Measurements from ENCODE around the gene FYCO1. TPM values are rescaled to one million over a fixed set of nuclear protein-coding genes. Genes with fewer than 3 reads are reported as not detected.

The FYCO1 gene
- polyA plus RNA-seq, 1 donor (not counting 4 experiments of a cell fraction or from before 2014, with no cell fraction given): 6.1 TPM

DNA sequence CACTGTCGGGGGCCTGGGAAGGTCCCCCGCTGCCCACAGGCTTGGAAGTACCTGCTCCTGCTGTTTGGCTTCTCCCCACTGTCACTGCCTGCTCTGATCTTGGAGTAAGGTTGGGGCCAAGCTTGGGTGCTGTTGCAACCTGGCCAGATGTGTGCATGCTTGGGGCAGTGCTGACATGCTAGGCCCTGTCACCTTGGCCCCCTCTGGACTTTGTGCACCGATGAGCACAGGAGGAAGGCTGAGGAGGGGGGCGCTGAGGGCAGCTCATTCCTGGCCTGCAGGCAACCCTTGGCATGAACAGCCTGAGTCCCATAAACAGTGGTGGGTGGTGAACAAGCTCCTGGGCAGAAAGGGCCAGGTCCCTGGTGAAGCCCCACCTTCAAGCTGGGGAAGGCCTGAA is 35.6 kb upstream of the FYCO1 start:
- Histone ChIP-seq H3K4me2 (ENCODE audit: control insufficient read depth, extremely low read depth, insufficient read depth, low read depth, low read length) (no peak overlapping the region), H3K4me3 (ENCODE audit: control insufficient read depth in 2 of 3, extremely low read depth in 1 of 3, insufficient read depth in 2 of 3, low read depth in 1 of 3, low read length in 3 of 3) (no peak overlapping the region), H2AFZ (ENCODE audit: control insufficient read depth, low read length) (no peak overlapping the region), H3K36me3 (ENCODE audit: control insufficient read depth in 2 of 2, extremely low read depth in 1 of 2, insufficient read depth in 2 of 2, low read length in 2 of 2) (no peaks in the 10 kb centered on the region), H3K27ac (ENCODE audit: control insufficient read depth, insufficient read depth, low read length) (no peak overlapping the region), H4K20me1 (ENCODE audit: control insufficient read depth, extremely low read depth, insufficient read depth, low read length) (no peaks in the 10 kb centered on the region), H3K9me1 (ENCODE audit: control insufficient read depth, extremely low read depth, insufficient read depth, low read length) (no peaks in the 10 kb centered on the region), H3K27me3 (ENCODE audit: control insufficient read depth, extremely low read depth, insufficient read depth, low read length) (no peaks in the 10 kb centered on the region), H3K9me3 (ENCODE audit: control insufficient read depth, low read depth, low read length) (peaks cover 3% of the 10 kb centered on the region), H3K79me2 (ENCODE audit: control insufficient read depth, insufficient read depth, low read length) (no peaks in the 10 kb centered on the region), H3K9ac (ENCODE audit: control insufficient read depth, extremely low read depth, insufficient read depth, low read length) (no peak overlapping the region), H3K4me1 (ENCODE audit: control insufficient read depth, extremely low read depth, insufficient read depth, low read length) (no peaks in the 10 kb centered on the region)
- dilution Hi-C loops (cut with MboI; ENCODE audit: extremely low pct_ligation_motif_present, low sequenced_read_pairs): no loop called here
- TF ChIP-seq EZH2 (IDR thresholded peaks at IDR 0.05; ENCODE audit: low read length): no peak
- TF ChIP-seq, protein P1, sequence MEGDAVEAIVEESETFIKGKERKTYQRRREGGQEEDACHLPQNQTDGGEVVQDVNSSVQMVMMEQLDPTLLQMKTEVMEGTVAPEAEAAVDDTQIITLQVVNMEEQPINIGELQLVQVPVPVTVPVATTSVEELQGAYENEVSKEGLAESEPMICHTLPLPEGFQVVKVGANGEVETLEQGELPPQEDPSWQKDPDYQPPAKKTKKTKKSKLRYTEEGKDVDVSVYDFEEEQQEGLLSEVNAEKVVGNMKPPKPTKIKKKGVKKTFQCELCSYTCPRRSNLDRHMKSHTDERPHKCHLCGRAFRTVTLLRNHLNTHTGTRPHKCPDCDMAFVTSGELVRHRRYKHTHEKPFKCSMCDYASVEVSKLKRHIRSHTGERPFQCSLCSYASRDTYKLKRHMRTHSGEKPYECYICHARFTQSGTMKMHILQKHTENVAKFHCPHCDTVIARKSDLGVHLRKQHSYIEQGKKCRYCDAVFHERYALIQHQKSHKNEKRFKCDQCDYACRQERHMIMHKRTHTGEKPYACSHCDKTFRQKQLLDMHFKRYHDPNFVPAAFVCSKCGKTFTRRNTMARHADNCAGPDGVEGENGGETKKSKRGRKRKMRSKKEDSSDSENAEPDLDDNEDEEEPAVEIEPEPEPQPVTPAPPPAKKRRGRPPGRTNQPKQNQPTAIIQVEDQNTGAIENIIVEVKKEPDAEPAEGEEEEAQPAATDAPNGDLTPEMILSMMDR (optimal IDR thresholded peaks at IDR 0.05 in 1 of 3, IDR thresholded peaks at IDR 0.05 in 1 of 3, conservative IDR thresholded peaks at IDR 0.05 in 1 of 3; ENCODE audit: extremely low read depth in 1 of 3, insufficient read depth in 2 of 3, low read length in 3 of 3): no peak
- FAIRE-seq (no peak), DNase-seq (ENCODE audit: low read depth, low spot score) (no peak)

DNA sequence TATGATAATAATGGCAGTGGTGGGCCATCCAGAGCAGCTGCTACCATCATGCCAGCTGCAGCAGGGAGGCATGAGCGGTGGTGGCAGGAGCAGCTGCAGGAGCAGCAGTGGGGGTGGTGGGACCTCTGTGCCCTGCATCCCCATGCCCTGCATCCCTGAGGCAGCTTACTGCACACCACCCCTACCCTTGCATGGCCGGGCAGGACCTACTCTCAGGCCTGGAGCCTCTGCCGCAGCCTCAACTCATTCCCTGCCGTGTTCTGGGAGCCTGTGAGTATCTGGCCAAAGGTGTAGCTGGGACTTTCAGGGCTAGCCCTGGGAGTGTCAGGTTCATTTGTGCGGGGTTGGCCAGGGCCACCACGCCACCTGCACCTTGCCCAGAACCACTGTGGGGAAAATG is 35.0 kb upstream of the FYCO1 start:
- FAIRE-seq (no peak), DNase-seq (ENCODE audit: low read depth, low spot score) (no peak)
- H2AFZ ChIP-seq (ENCODE audit: control insufficient read depth, low read length): no peak overlapping the region
- H3K79me2 ChIP-seq (ENCODE audit: control insufficient read depth, insufficient read depth, low read length): no peaks in the 10 kb centered on the region
- no peak overlapping the region for H3K4me3 ChIP-seq (ENCODE audit: control insufficient read depth in 2 of 3, extremely low read depth in 1 of 3, insufficient read depth in 2 of 3, low read depth in 1 of 3, low read length in 3 of 3)
- no peak overlapping the region for H3K9ac ChIP-seq (ENCODE audit: control insufficient read depth, extremely low read depth, insufficient read depth, low read length)
- H3K9me1 ChIP-seq (ENCODE audit: control insufficient read depth, extremely low read depth, insufficient read depth, low read length): no peaks in the 10 kb centered on the region
- H3K36me3 ChIP-seq (ENCODE audit: control insufficient read depth in 2 of 2, extremely low read depth in 1 of 2, insufficient read depth in 2 of 2, low read length in 2 of 2): no peaks in the 10 kb centered on the region
- peaks cover 3% of the 10 kb centered on the region for H3K9me3 ChIP-seq (ENCODE audit: control insufficient read depth, low read depth, low read length)
- no peaks in the 10 kb centered on the region for H4K20me1 ChIP-seq (ENCODE audit: control insufficient read depth, extremely low read depth, insufficient read depth, low read length)
- no peak overlapping the region for H3K27ac ChIP-seq (ENCODE audit: control insufficient read depth, insufficient read depth, low read length)
- dilution Hi-C loops (cut with MboI; ENCODE audit: extremely low pct_ligation_motif_present, low sequenced_read_pairs): no loop called here
- H3K4me1 ChIP-seq (ENCODE audit: control insufficient read depth, extremely low read depth, insufficient read depth, low read length): no peaks in the 10 kb centered on the region
- no peak overlapping the region for H3K4me2 ChIP-seq (ENCODE audit: control insufficient read depth, extremely low read depth, insufficient read depth, low read depth, low read length)
- no peak for TF ChIP-seq EZH2 (IDR thresholded peaks at IDR 0.05; ENCODE audit: low read length)
- TF ChIP-seq, protein P1 (optimal IDR thresholded peaks at IDR 0.05 in 1 of 3, IDR thresholded peaks at IDR 0.05 in 1 of 3, conservative IDR thresholded peaks at IDR 0.05 in 1 of 3; ENCODE audit: extremely low read depth in 1 of 3, insufficient read depth in 2 of 3, low read length in 3 of 3): no peak
- no peaks in the 10 kb centered on the region for H3K27me3 ChIP-seq (ENCODE audit: control insufficient read depth, extremely low read depth, insufficient read depth, low read length)
